ENCODE results near the gene OTUD6A.

DNA sequence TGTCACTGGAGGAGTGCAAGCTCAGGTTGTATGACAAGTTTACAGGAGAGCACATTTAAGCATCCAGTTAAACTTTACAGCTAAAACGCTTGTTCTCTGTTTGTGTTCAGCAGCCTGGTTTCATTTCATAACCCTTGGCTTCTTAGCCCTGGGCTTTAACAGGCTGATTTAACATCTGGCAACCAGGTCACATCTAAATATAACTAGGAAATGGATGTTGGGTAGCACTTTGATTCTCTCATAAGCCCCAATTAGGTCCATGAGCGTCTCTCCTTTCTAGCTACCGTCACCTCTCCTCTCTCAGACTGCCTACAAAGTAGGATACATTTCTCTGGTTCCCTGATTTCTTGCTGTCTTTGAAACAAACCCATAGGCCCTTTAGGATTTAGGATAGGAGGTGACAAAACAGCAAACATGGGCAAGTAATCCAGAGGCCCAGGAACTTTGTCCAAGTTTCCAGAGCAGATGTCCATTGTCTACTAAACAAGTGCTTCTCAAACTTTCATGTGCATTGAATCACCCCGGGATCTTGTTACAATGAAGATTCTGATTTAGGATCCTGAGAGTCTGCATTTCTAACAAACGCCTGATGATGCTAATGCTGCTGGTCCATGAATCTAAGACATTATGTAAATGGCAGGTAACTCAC, 22.5 kb downstream of the OTUD6A start:
- TF ChIP-seq POLR2A (IDR thresholded peaks at IDR 0.05; ENCODE audit: low read length) (no peak), GATA1 (IDR thresholded peaks at IDR 0.05; ENCODE audit: low read depth, low read length) (no peak)

Measured in erythroblast (primary cell).